GM23338 (cell line): ENCODE data around the gene TRAF1. TPM values are rescaled to one million over a fixed set of nuclear protein-coding genes. Genes with fewer than 3 reads are reported as not detected.

Experiments used
- ATAC-seq: fragments of 200-7000 bp; cut with Tn5 transposase; 3 replicates; pipeline ENCODE4 v1.9.1; 2020
- DNase-seq: peaks from one replicate; pipeline ENCODE4 v3.0.0-alpha.2; 2015; ENCODE audit warnings: low spot score
- H2AFZ ChIP-seq: fragments of 200-600 bp; sonication (generic); 2 replicates; pipeline ENCODE4 v1.8.0; 2016; ENCODE audit warnings: antibody characterized with exemption, mild to moderate bottlenecking, moderate library complexity
- H3F3A ChIP-seq: fragments of 200-600 bp; sonication (generic); replicated peaks from 2 replicates; pipeline ENCODE4 v1.8.0; 2017; ENCODE audit warnings: antibody characterized with exemption, mixed run types, low read depth
- H3K27ac ChIP-seq: fragments of 200-600 bp; sonication (generic); 2 replicates; pipeline ENCODE4 v1.6.1; 2016; ENCODE audit warnings: low read depth
- H3K27me3 ChIP-seq: fragments of 200-600 bp; sonication (generic); 2 replicates; pipeline ENCODE4 v1.8.0; 2016; ENCODE audit warnings: mild to moderate bottlenecking, mixed run types, moderate library complexity; ENCODE audit not compliant: insufficient read depth
- H3K36me3 ChIP-seq: fragments of 200-600 bp; sonication (generic); 2 replicates; pipeline ENCODE4 v1.8.0; 2016; ENCODE audit warnings: mild to moderate bottlenecking; ENCODE audit not compliant: insufficient read depth
- H3K4me1 ChIP-seq: fragments of 200-600 bp; sonication (generic); 2 replicates; pipeline ENCODE4 v1.8.0; 2016; ENCODE audit warnings: mild to moderate bottlenecking, moderate library complexity; ENCODE audit not compliant: insufficient read depth
- H3K4me2 ChIP-seq: fragments of 200-600 bp; sonication (generic); 2 replicates; pipeline ENCODE4 v1.7.1; 2017; ENCODE audit warnings: mixed run types
- H3K4me3 ChIP-seq: fragments of 200-600 bp; sonication (generic); 2 replicates; pipeline ENCODE4 v1.6.1; 2016; ENCODE audit warnings: mixed run types
- H3K79me2 ChIP-seq: fragments of 200-600 bp; sonication (generic); replicated peaks from 2 replicates; pipeline ENCODE4 v1.8.0; 2017; ENCODE audit warnings: mild to moderate bottlenecking; ENCODE audit not compliant: insufficient read depth
- H3K9me2 ChIP-seq: fragments of 200-600 bp; sonication (generic); 2 replicates; pipeline ENCODE4 v1.8.0; 2017; ENCODE audit not compliant: insufficient read depth
- H4K20me1 ChIP-seq: fragments of 200-600 bp; sonication (generic); replicated peaks from 2 replicates; pipeline ENCODE4 v1.8.0; 2017; ENCODE audit warnings: mild to moderate bottlenecking; ENCODE audit not compliant: insufficient read depth
- H3K27ac Mint-ChIP-seq: 2 replicates; pipeline ENCODE4 v1.8.0; 2020; ENCODE audit warnings: inconsistent platforms, mild to moderate bottlenecking, moderate library complexity, mixed read lengths
- H3K27me3 Mint-ChIP-seq: 3 replicates; pipeline ENCODE4 v1.8.0; 2022; ENCODE audit warnings: low read depth, mild to moderate bottlenecking, moderate library complexity, mixed read lengths, inconsistent platforms; ENCODE audit not compliant: insufficient read depth, poor library complexity
- H3K36me3 Mint-ChIP-seq: 3 replicates; pipeline ENCODE4 v1.8.0; 2021; ENCODE audit warnings: low read depth, mild to moderate bottlenecking, inconsistent platforms, moderate library complexity, mixed read lengths
- H3K4me1 Mint-ChIP-seq: 3 replicates; pipeline ENCODE4 v1.8.0; 2020; ENCODE audit warnings: mild to moderate bottlenecking, inconsistent platforms, mixed read lengths
- H3K4me3 Mint-ChIP-seq: 3 replicates; pipeline ENCODE4 v1.8.0; 2021; ENCODE audit warnings: moderate library complexity, mild to moderate bottlenecking, inconsistent platforms, mixed read lengths
- H3K9me3 Mint-ChIP-seq: 3 replicates; pipeline ENCODE4 v1.8.0; 2020; ENCODE audit warnings: moderate library complexity, mild to moderate bottlenecking, inconsistent platforms, mixed read lengths
- CREB1 ChIP-seq: fragments of 250-450 bp; sonication (Bioruptor Pico); IDR thresholded peaks from 2 replicates; pipeline ENCODE4 v1.5.0; 2020; ENCODE audit warnings: low read depth, mild to moderate bottlenecking, moderate library complexity
- EZH2 ChIP-seq: fragments of 200-600 bp; sonication (generic); IDR thresholded peaks from one replicate; pipeline ENCODE4 v1.8.0; 2017; ENCODE audit warnings: antibody characterized with exemption, mild to moderate bottlenecking, low read depth; ENCODE audit not compliant: unreplicated experiment
- EZH2phosphoT487 ChIP-seq: fragments of 200-600 bp; sonication (generic); IDR thresholded peaks from one replicate; pipeline ENCODE4 v1.8.1; 2018; ENCODE audit warnings: antibody characterized with exemption; ENCODE audit not compliant: unreplicated experiment
- NANOG ChIP-seq: IDR thresholded peaks from 2 replicates; pipeline ENCODE4 v1.6.1; 2016; ENCODE audit warnings: antibody characterized with exemption, borderline replicate concordance
- POLR2AphosphoS5 ChIP-seq: IDR thresholded peaks from 2 replicates; pipeline ENCODE4 v1.6.1; 2016; ENCODE audit warnings: antibody characterized with exemption, low read depth
- REST ChIP-seq: IDR thresholded peaks from one replicate; pipeline ENCODE4 v1.6.1; 2018; ENCODE audit warnings: antibody characterized with exemption; ENCODE audit not compliant: unreplicated experiment
- STAT1 ChIP-seq: IDR thresholded peaks from one replicate; pipeline ENCODE4 v1.6.1; 2016; ENCODE audit warnings: antibody characterized with exemption; ENCODE audit not compliant: unreplicated experiment
- ZNF114 ChIP-seq: fragments of 250-450 bp; sonication (Bioruptor Pico); IDR thresholded peaks from 2 replicates; pipeline ENCODE4 v1.5.0; 2020; ENCODE audit warnings: mild to moderate bottlenecking, moderate library complexity
- polyA plus RNA-seq: library from polyadenylated mRNA; unstranded; fragments of >200 nt; fragmentation: Nextera tagmentation; extraction: Ambion mirVana; gene quantifications from 2 replicates; pipeline ENCODE4 v1.2.1, GENCODE V29; 2016
- total RNA-seq: library from RNA; depleted of rRNA; stranded (reverse); fragments of >200 nt; shearing (Covaris generic); gene quantifications from 2 replicates; pipeline ENCODE4 v1.2.3, GENCODE V29; 2014
- TF ChIP-seq, protein P1 (sequence below): fragments of 250-450 bp; sonication (Bioruptor Pico); IDR thresholded peaks from 2 replicates; pipeline ENCODE4 v1.5.0; 2020; ENCODE audit warnings: mild to moderate bottlenecking, moderate library complexity

The TRAF1 gene
- total and polyA plus RNA-seq, 2 experiments from 2014 or later = 0.39 to 1.4 TPM

- Mint-ChIP-seq H3K4me1 (peaks cover 33% of the 10 kb centered on the region), H3K4me3 (no peak overlapping the region), H3K36me3 (peaks cover 9% of the 10 kb centered on the region), H3K9me3 (no peaks in the 10 kb centered on the region), H3K27ac (no peak overlapping the region), H3K27me3 (peaks cover 17% of the 10 kb centered on the region)
- DNase-seq (no peak), ATAC-seq (no peak)
- Histone ChIP-seq H3K27ac (no peak overlapping the region), H3K4me1 (peaks cover 27% of the 10 kb centered on the region), H3K27me3 (peaks cover 8% of the 10 kb centered on the region), H3K4me3 (no peak overlapping the region), H2AFZ (no peak overlapping the region), H3K4me2 (no peak overlapping the region), H3K36me3 (no peaks in the 10 kb centered on the region; the same call in 1 of the 2 replicates), H3F3A (peaks cover 15% of the 10 kb centered on the region), H4K20me1 (no peaks in the 10 kb centered on the region), H3K9me2 (no peaks in the 10 kb centered on the region), H3K79me2 (peaks cover 6% of the 10 kb centered on the region; the same call in 1 of the 2 replicates)
- TF ChIP-seq, protein P1, sequence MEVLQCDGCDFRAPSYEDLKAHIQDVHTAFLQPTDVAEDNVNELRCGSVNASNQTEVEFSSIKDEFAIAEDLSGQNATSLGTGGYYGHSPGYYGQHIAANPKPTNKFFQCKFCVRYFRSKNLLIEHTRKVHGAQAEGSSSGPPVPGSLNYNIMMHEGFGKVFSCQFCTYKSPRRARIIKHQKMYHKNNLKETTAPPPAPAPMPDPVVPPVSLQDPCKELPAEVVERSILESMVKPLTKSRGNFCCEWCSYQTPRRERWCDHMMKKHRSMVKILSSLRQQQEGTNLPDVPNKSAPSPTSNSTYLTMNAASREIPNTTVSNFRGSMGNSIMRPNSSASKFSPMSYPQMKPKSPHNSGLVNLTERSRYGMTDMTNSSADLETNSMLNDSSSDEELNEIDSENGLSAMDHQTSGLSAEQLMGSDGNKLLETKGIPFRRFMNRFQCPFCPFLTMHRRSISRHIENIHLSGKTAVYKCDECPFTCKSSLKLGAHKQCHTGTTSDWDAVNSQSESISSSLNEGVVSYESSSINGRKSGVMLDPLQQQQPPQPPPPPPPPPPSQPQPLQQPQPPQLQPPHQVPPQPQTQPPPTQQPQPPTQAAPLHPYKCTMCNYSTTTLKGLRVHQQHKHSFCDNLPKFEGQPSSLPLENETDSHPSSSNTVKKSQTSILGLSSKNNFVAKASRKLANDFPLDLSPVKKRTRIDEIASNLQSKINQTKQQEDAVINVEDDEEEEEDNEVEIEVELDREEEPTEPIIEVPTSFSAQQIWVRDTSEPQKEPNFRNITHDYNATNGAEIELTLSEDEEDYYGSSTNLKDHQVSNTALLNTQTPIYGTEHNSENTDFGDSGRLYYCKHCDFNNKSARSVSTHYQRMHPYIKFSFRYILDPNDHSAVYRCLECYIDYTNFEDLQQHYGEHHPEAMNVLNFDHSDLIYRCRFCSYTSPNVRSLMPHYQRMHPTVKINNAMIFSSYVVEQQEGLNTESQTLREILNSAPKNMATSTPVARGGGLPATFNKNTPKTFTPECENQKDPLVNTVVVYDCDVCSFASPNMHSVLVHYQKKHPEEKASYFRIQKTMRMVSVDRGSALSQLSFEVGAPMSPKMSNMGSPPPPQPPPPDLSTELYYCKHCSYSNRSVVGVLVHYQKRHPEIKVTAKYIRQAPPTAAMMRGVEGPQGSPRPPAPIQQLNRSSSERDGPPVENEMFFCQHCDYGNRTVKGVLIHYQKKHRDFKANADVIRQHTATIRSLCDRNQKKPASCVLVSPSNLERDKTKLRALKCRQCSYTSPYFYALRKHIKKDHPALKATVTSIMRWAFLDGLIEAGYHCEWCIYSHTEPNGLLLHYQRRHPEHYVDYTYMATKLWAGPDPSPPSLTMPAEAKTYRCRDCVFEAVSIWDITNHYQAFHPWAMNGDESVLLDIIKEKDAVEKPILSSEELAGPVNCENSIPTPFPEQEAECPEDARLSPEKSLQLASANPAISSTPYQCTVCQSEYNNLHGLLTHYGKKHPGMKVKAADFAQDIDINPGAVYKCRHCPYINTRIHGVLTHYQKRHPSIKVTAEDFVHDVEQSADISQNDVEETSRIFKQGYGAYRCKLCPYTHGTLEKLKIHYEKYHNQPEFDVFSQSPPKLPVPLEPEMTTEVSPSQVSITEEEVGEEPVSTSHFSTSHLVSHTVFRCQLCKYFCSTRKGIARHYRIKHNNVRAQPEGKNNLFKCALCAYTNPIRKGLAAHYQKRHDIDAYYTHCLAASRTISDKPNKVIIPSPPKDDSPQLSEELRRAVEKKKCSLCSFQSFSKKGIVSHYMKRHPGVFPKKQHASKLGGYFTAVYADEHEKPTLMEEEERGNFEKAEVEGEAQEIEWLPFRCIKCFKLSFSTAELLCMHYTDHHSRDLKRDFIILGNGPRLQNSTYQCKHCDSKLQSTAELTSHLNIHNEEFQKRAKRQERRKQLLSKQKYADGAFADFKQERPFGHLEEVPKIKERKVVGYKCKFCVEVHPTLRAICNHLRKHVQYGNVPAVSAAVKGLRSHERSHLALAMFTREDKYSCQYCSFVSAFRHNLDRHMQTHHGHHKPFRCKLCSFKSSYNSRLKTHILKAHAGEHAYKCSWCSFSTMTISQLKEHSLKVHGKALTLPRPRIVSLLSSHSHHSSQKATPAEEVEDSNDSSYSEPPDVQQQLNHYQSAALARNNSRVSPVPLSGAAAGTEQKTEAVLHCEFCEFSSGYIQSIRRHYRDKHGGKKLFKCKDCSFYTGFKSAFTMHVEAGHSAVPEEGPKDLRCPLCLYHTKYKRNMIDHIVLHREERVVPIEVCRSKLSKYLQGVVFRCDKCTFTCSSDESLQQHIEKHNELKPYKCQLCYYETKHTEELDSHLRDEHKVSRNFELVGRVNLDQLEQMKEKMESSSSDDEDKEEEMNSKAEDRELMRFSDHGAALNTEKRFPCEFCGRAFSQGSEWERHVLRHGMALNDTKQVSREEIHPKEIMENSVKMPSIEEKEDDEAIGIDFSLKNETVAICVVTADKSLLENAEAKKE (CRISPR knock-in tag) = no peak
- TF ChIP-seq POLR2AphosphoS5 (no peak), NANOG (no peak), ZNF114 (CRISPR knock-in tag) (no peak), STAT1 (no peak), EZH2phosphoT487 (no peak), CREB1 (CRISPR knock-in tag) (no peak), REST (no peak), EZH2 (no peak)
Measured at GRCh38 chr9:120879446-120879845, 47.1 kb downstream of the TRAF1 start.
